Mesenchymal stem cell (in vitro differentiated cells and primary cell): ENCODE measurements around the gene HOMER1.
A peak's percentile ranks its signal among the peaks of the same experiment; 100 is the strongest.
"Not testable (repeated sequence)": the region's sequence is repeated elsewhere in the genome, so short reads cannot be mapped to it uniquely, and the experiment has no call there.

ENCODE experiments used
- DNase-seq: peaks from one replicate; pipeline ENCODE4 v3.0.0-alpha.2; 2013
- H2AFZ ChIP-seq: one replicate; pipeline ENCODE4 v1.6.1; 2013; ENCODE audit warnings: low read depth, mild to moderate bottlenecking, control low read depth, inconsistent platforms, low read length, moderate library complexity
- H2AK5ac ChIP-seq: 2 replicates; pipeline ENCODE4 v1.6.1; 2013; ENCODE audit warnings: low read length, moderate library complexity, mild to moderate bottlenecking, inconsistent platforms; ENCODE audit not compliant: severe bottlenecking
- H2BK120ac ChIP-seq: one replicate; pipeline ENCODE4 v1.6.1; 2013; ENCODE audit warnings: low read depth, mild to moderate bottlenecking, inconsistent platforms, low read length, moderate library complexity
- H2BK12ac ChIP-seq, 2 experiments: one replicate each; pipeline ENCODE4 v1.6.1; 2013; ENCODE audit warnings: inconsistent platforms in 2 of 2, low read length in 2 of 2, mild to moderate bottlenecking in 2 of 2, moderate library complexity in 2 of 2, control low read depth in 1 of 2
- H2BK15ac ChIP-seq: one replicate; pipeline ENCODE4 v1.6.1; 2013; ENCODE audit warnings: mild to moderate bottlenecking, low read depth, inconsistent platforms; ENCODE audit not compliant: poor library complexity, severe bottlenecking
- H2BK5ac ChIP-seq: 2 replicates; pipeline ENCODE4 v1.6.1; 2013; ENCODE audit warnings: low read depth, mild to moderate bottlenecking, low read length, control low read depth, inconsistent platforms; ENCODE audit not compliant: poor library complexity, severe bottlenecking
- H3K14ac ChIP-seq, 2 experiments: one replicate each; pipeline ENCODE4 v1.6.1; 2013; ENCODE audit warnings: inconsistent platforms in 2 of 2, low read length in 2 of 2, control low read depth in 1 of 2, mild to moderate bottlenecking in 1 of 2, moderate library complexity in 1 of 2
- H3K18ac ChIP-seq, 2 experiments: one replicate each; pipeline ENCODE4 v1.6.1; 2013; ENCODE audit warnings: inconsistent platforms in 2 of 2, low read length in 2 of 2, control low read depth in 1 of 2, low read depth in 1 of 2, mild to moderate bottlenecking in 1 of 2
- H3K23ac ChIP-seq, 2 experiments: one replicate each; pipeline ENCODE4 v1.6.1; 2013; ENCODE audit warnings: inconsistent platforms in 2 of 2, low read length in 2 of 2, mild to moderate bottlenecking in 2 of 2, moderate library complexity in 2 of 2, control low read depth in 1 of 2
- H3K27ac ChIP-seq: 2 replicates; pipeline ENCODE4 v1.5.1; 2013; ENCODE audit warnings: mild to moderate bottlenecking, moderate library complexity, low read length, control low read depth, inconsistent platforms; ENCODE audit not compliant: poor library complexity, severe bottlenecking
- H3K27me3 ChIP-seq, 2 experiments: 2 replicates each; pipeline versions ENCODE4 v1.6.1 to v1.7.0; 2013; ENCODE audit warnings: low read length in 2 of 2, mild to moderate bottlenecking in 2 of 2, moderate library complexity in 2 of 2, control low read depth in 1 of 2, inconsistent platforms in 1 of 2; ENCODE audit not compliant: control insufficient read depth in 1 of 2, insufficient read depth in 1 of 2
- H3K36me3 ChIP-seq, 2 experiments: 2 replicates each; pipeline versions ENCODE4 v1.6.1 to v1.7.0; 2013; ENCODE audit warnings: low read length in 2 of 2, control low read depth in 1 of 2, inconsistent platforms in 1 of 2, low read depth in 1 of 2, mild to moderate bottlenecking in 1 of 2; ENCODE audit not compliant: insufficient read depth in 2 of 2, control insufficient read depth in 1 of 2
- H3K4ac ChIP-seq, 2 experiments: one replicate each; pipeline ENCODE4 v1.6.1; 2013; ENCODE audit warnings: inconsistent platforms in 2 of 2, low read length in 2 of 2, mild to moderate bottlenecking in 2 of 2, moderate library complexity in 2 of 2, control low read depth in 1 of 2, low read depth in 1 of 2
- H3K4me1 ChIP-seq: 2 replicates; pipeline ENCODE4 v1.6.1; 2013; ENCODE audit warnings: low read depth, low read length, control low read depth; ENCODE audit not compliant: control insufficient read depth, insufficient read depth
- H3K4me2 ChIP-seq: 2 replicates; pipeline ENCODE4 v1.6.1; 2013; ENCODE audit warnings: low read length, mild to moderate bottlenecking, inconsistent platforms; ENCODE audit not compliant: poor library complexity, severe bottlenecking
- H3K4me3 ChIP-seq, 2 experiments: 2 replicates each; pipeline versions ENCODE4 v1.5.1 to v1.7.0; 2013; ENCODE audit warnings: low read length in 2 of 2, mild to moderate bottlenecking in 2 of 2, control low read depth in 1 of 2, low read depth in 1 of 2; ENCODE audit not compliant: insufficient read depth in 1 of 2
- H3K79me1 ChIP-seq: replicated peaks from 2 replicates; pipeline ENCODE4 v1.6.1; 2013; ENCODE audit warnings: mild to moderate bottlenecking, control low read depth, low read length, inconsistent platforms; ENCODE audit not compliant: poor library complexity, severe bottlenecking
- H3K9ac ChIP-seq: 2 replicates; pipeline ENCODE4 v1.7.0; 2013; ENCODE audit warnings: mild to moderate bottlenecking, low read length, moderate library complexity
- H3K9me3 ChIP-seq: 2 replicates; pipeline ENCODE4 v1.7.0; 2013; ENCODE audit warnings: mild to moderate bottlenecking, low read length; ENCODE audit not compliant: control insufficient read depth
- H4K8ac ChIP-seq: one replicate; pipeline ENCODE4 v1.6.1; 2013; ENCODE audit warnings: inconsistent platforms, mild to moderate bottlenecking, low read length, moderate library complexity
- H4K91ac ChIP-seq: one replicate; pipeline ENCODE4 v1.6.1; 2013; ENCODE audit warnings: mild to moderate bottlenecking, low read length, inconsistent platforms
- WGBS: methylation state at CpG from one replicate; pipeline ENCODE4 v1.1.7; 2013; ENCODE audit warnings: mixed read lengths; 5-methylcytosine and 5-hydroxymethylcytosine counted together

The HOMER1 gene

GRCh38 chr5:79517601-79518000 lies 3.7 kb upstream of the HOMER1 start:
- H2BK5ac ChIP-seq = no peak overlapping the region
- H3K23ac ChIP-seq = no peak overlapping the region
- no peak overlapping the region for H3K4ac ChIP-seq
- H3K18ac ChIP-seq = no peak overlapping the region
- no peak overlapping the region for H2AFZ ChIP-seq
- no peak overlapping the region for H2AK5ac ChIP-seq
- 90% methylated on average over 3 of the region's 3 CpGs for WGBS
- no peak overlapping the region for H3K14ac ChIP-seq
- H3K36me3 ChIP-seq = no peaks in the 10 kb centered on the region
- no peak for DNase-seq
- no peak overlapping the region for H3K4me3 ChIP-seq
- H3K4me2 ChIP-seq = no peak overlapping the region
- no peaks in the 10 kb centered on the region for H3K27me3 ChIP-seq
- H3K9ac ChIP-seq = no peak overlapping the region
- no peak overlapping the region for H4K8ac ChIP-seq
- no peak overlapping the region for H4K91ac ChIP-seq
- H3K79me1 ChIP-seq = peaks cover 3% of the 10 kb centered on the region
- no peak overlapping the region for H3K27ac ChIP-seq
- no peaks in the 10 kb centered on the region for H3K4me1 ChIP-seq
- no peak overlapping the region for H2BK120ac ChIP-seq
- H2BK15ac ChIP-seq = no peak overlapping the region
- no peak overlapping the region for H2BK12ac ChIP-seq
- H3K9me3 ChIP-seq = no peaks in the 10 kb centered on the region

DNA sequence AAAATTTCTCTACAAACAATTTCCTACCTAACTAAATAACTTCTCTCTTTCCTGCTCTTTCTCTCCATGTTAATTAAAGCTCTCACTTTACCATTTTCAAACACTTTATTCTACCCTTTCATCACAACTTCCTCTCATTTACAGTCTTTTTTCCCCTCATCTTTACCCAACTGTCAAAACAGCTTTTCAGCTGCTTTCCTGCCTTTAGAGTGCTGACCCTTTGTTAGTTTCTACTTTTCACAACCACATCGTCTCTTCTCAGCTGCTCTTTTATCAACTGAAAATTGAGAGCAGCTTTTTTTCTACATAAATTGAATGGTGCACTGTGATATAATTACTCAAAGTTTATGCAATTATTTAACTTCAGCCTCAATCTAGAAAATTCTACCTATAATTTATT lies 3.1 kb upstream of the HOMER1 start:
- H3K23ac ChIP-seq = no peak overlapping the region

GRCh38 chr5:79516331-79516730 lies 2.4 kb upstream of the HOMER1 start:
- not testable (repeated sequence) for DNase-seq, H3K14ac ChIP-seq, H4K91ac ChIP-seq, H3K23ac ChIP-seq, H3K27ac ChIP-seq, H2AK5ac ChIP-seq, H2AFZ ChIP-seq, H2BK12ac ChIP-seq, H3K4me2 ChIP-seq, H2BK5ac ChIP-seq, H3K4me1 ChIP-seq, H3K27me3 ChIP-seq, H3K9ac ChIP-seq, H3K18ac ChIP-seq, H3K4me3 ChIP-seq, H4K8ac ChIP-seq, H2BK15ac ChIP-seq, H3K4ac ChIP-seq, H3K36me3 ChIP-seq, H3K79me1 ChIP-seq, H2BK120ac ChIP-seq, H3K9me3 ChIP-seq
- 92% methylated on average over 14 of the region's 14 CpGs for WGBS

More for the DNA sequence above, 3.1 kb upstream of the HOMER1 start:
- no peaks in the 10 kb centered on the region for H3K36me3 ChIP-seq
- no peak overlapping the region for H2BK12ac ChIP-seq
- H3K9ac ChIP-seq = no peak overlapping the region
- H2BK5ac ChIP-seq = peak overlapping the region; percentile 31
- DNase-seq = no peak
- no peak overlapping the region for H2AK5ac ChIP-seq
- peaks cover 3% of the 10 kb centered on the region for H3K79me1 ChIP-seq
- no peak overlapping the region for H3K14ac ChIP-seq
- no peak overlapping the region for H3K27ac ChIP-seq
- H2AFZ ChIP-seq = no peak overlapping the region
- no peak overlapping the region for H4K91ac ChIP-seq
- no peak overlapping the region for H2BK120ac ChIP-seq
- no peak overlapping the region for H3K4me2 ChIP-seq
- H3K18ac ChIP-seq = no peak overlapping the region
- H4K8ac ChIP-seq = no peak overlapping the region
- no peak overlapping the region for H3K4me3 ChIP-seq
- H3K27me3 ChIP-seq = no peaks in the 10 kb centered on the region
- WGBS = no CpG with 5 or more reads among the region's 1 CpG
- no peaks in the 10 kb centered on the region for H3K4me1 ChIP-seq
- no peaks in the 10 kb centered on the region for H3K9me3 ChIP-seq
- no peak overlapping the region for H2BK15ac ChIP-seq
- no peak overlapping the region for H3K4ac ChIP-seq

DNA sequence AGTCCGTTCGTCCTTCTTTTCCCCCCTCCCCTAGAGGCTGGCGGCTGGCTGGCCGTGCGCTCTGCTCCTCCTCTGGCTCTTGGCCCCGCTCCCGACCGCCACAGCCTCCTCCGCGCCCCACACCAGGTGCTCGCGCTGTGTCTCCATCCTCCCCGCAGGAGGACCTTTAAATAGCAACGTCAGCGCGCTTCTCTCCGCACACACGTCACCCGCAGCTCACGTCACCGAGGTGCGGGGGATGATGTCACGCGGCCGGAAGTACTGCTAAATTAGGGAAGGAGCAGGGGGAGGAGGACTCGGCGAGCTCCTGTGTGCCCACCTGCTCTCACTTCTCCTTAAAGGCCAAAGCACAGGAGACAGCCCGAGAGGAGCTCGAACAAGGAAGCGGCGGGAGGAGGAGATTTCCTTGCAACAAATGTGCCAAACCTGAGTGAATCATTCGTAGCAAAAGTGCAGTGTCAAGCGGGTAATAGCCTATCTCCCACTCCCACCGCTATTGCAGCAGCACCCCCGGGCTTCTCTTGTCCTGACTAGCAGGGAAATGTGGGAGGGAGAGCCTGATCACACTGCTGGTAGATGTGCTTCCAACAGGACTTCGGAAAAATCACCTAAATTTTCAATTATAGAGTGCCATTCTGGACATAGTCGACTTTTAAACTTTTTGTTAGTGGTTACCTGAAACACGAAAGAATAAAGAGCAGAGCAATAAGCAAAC lies 614 bp upstream of the HOMER1 start:
- no peaks in the 10 kb centered on the region for H3K27me3 ChIP-seq
- H2BK5ac ChIP-seq = peak overlapping the region; percentile 97
- H3K79me1 ChIP-seq = peaks cover 9% of the 10 kb centered on the region
- H3K27ac ChIP-seq = peak overlapping the region; percentile 87
- H3K9ac ChIP-seq = peak overlapping the region; percentile 95
- H2AK5ac ChIP-seq = no peak overlapping the region
- peak overlapping the region; percentile 65 to 76 for H2BK12ac ChIP-seq
- peak overlapping the region; percentile 99 for H3K4me2 ChIP-seq
- peak overlapping the region; percentile 99 for H3K18ac ChIP-seq
- peak overlapping the region in 1 of 2 experiments; percentile 89 for H3K23ac ChIP-seq
- H2BK120ac ChIP-seq = peak overlapping the region; percentile 95
- peaks cover 4% of the 10 kb centered on the region for H3K4me1 ChIP-seq
- peak overlapping the region; percentile 89 for H2BK15ac ChIP-seq
- WGBS = 2% methylated on average over 24 of the region's 38 CpGs
- H4K91ac ChIP-seq = peak overlapping the region; percentile 99
- peak overlapping the region; percentile 98 for H4K8ac ChIP-seq
- peak overlapping the region; percentile 91 to 97 for H3K4ac ChIP-seq
- peak; percentile 94 for DNase-seq
- no peaks in the 10 kb centered on the region for H3K9me3 ChIP-seq
- peaks cover 0 to 4% of the 10 kb centered on the region in 2 experiments for H3K36me3 ChIP-seq
- peak overlapping the region in 1 of 2 experiments; percentile 98 for H3K14ac ChIP-seq
- peak overlapping the region; percentile 91 to 92 for H3K4me3 ChIP-seq
- peak overlapping the region; percentile 97 for H2AFZ ChIP-seq
